ENCODE data around the gene INSRR.

Gene INSRR

GRCh38 chr1:156812293-156812990, 46.5 kb downstream of the INSRR start:
- no peak for DNase-seq

GRCh38 chr1:156811168-156811567, 47.7 kb downstream of the INSRR start:
- Histone ChIP-seq H3K27ac (ENCODE audit: insufficient read depth in 1 of 2, low read depth in 1 of 2, low read length in 2 of 2, poor library complexity in 1 of 2, severe bottlenecking in 2 of 2) (no peak overlapping the region), H3K9me3 (ENCODE audit: control extremely low read depth in 1 of 5, control insufficient read depth in 4 of 5, insufficient read depth in 2 of 5, low read depth in 1 of 5, low read length in 4 of 5) (no peaks in the 10 kb centered on the region), H3K36me3 (ENCODE audit: control insufficient read depth in 4 of 4, insufficient read depth in 4 of 4, low read length in 3 of 4) (peaks cover 0 to 4% (median 1%) of the 10 kb centered on the region in 4 experiments), H3K4me1 (ENCODE audit: control extremely low read depth in 1 of 4, control insufficient read depth in 4 of 4, insufficient read depth in 4 of 4, low read length in 3 of 4) (peaks cover 0 to 26% (median 21%) of the 10 kb centered on the region in 4 experiments), H3K4me3 (ENCODE audit: control insufficient read depth in 1 of 7, extremely low read depth in 1 of 7, insufficient read depth in 4 of 7, low read depth in 2 of 7, low read length in 6 of 7) (no peak overlapping the region), H3K27me3 (replicated peaks in 2 of 5; ENCODE audit: control insufficient read depth in 4 of 5, insufficient read depth in 5 of 5, low read length in 4 of 5) (peaks cover 0 to 4% (median 0%) of the 10 kb centered on the region in 5 experiments)
- ChIA-PET POLR2A (no interaction called here), CTCF (interaction anchor here (1.2 to 3.0 kb wide), 4 partner anchors 15 to 47 kb away, joined by 3 to 11 read pairs (median 4); no protein-coding TSS in a partner anchor)
- WGBS (ENCODE audit: insufficient coverage), result 91% methylated on average over 4 of the region's 4 CpGs
- no peak for DNase-seq

More at GRCh38 chr1:156812293-156812990, 46.5 kb downstream of the INSRR start:
- Histone ChIP-seq H3K27me3 (replicated peaks in 2 of 5; ENCODE audit: control insufficient read depth in 4 of 5, insufficient read depth in 5 of 5, low read length in 4 of 5) (peaks cover 0 to 4% (median 0%) of the 10 kb centered on the region in 5 experiments), H3K36me3 (ENCODE audit: control insufficient read depth in 4 of 4, insufficient read depth in 4 of 4, low read length in 3 of 4) (no peaks in the 10 kb centered on the region), H3K4me3 (ENCODE audit: control insufficient read depth in 1 of 7, extremely low read depth in 1 of 7, insufficient read depth in 4 of 7, low read depth in 2 of 7, low read length in 6 of 7) (no peak overlapping the region), H3K4me1 (ENCODE audit: control extremely low read depth in 1 of 4, control insufficient read depth in 4 of 4, insufficient read depth in 4 of 4, low read length in 3 of 4) (peaks cover 4 to 34% (median 31%) of the 10 kb centered on the region in 4 experiments), H3K27ac (ENCODE audit: insufficient read depth in 1 of 2, low read depth in 1 of 2, low read length in 2 of 2, poor library complexity in 1 of 2, severe bottlenecking in 2 of 2) (no peak overlapping the region), H3K9me3 (ENCODE audit: control extremely low read depth in 1 of 5, control insufficient read depth in 4 of 5, insufficient read depth in 2 of 5, low read depth in 1 of 5, low read length in 4 of 5) (no peaks in the 10 kb centered on the region)
- POLR2A ChIA-PET, result no interaction called here
- 97% methylated on average over 8 of the region's 10 CpGs for WGBS (ENCODE audit: insufficient coverage)
- CTCF ChIA-PET, result interaction anchor here (0.7 to 7.1 kb wide), 13 partner anchors 8 to 113 kb away, joined by 3 to 64 read pairs (median 4); partner anchors contain the start of gene NTRK1

GRCh38 chr1:156809711-156810366, 49.1 kb downstream of the INSRR start:
- H3K36me3 ChIP-seq (ENCODE audit: control insufficient read depth in 4 of 4, insufficient read depth in 4 of 4, low read length in 3 of 4), result peaks cover 0 to 4% (median 1%) of the 10 kb centered on the region in 4 experiments
- H3K4me3 ChIP-seq (ENCODE audit: control insufficient read depth in 1 of 7, extremely low read depth in 1 of 7, insufficient read depth in 4 of 7, low read depth in 2 of 7, low read length in 6 of 7), result no peak overlapping the region
- H3K27ac ChIP-seq (ENCODE audit: insufficient read depth in 1 of 2, low read depth in 1 of 2, low read length in 2 of 2, poor library complexity in 1 of 2, severe bottlenecking in 2 of 2), result no peak overlapping the region
- CTCF ChIA-PET, result interaction anchor here (0.8 to 21.9 kb wide), 6 partner anchors 13 to 121 kb away, joined by 3 to 282 read pairs (median 4); partner anchors contain the start of genes INSRR and NTRK1
- POLR2A ChIA-PET, result no interaction called here
- peaks cover 0 to 4% (median 0%) of the 10 kb centered on the region in 5 experiments for H3K27me3 ChIP-seq (replicated peaks in 2 of 5; ENCODE audit: control insufficient read depth in 4 of 5, insufficient read depth in 5 of 5, low read length in 4 of 5)
- no peak for DNase-seq
- H3K4me1 ChIP-seq (ENCODE audit: control extremely low read depth in 1 of 4, control insufficient read depth in 4 of 4, insufficient read depth in 4 of 4, low read length in 3 of 4), result peaks cover 0 to 21% (median 13%) of the 10 kb centered on the region in 4 experiments
- no peaks in the 10 kb centered on the region for H3K9me3 ChIP-seq (ENCODE audit: control extremely low read depth in 1 of 5, control insufficient read depth in 4 of 5, insufficient read depth in 2 of 5, low read depth in 1 of 5, low read length in 4 of 5)
- 100% methylated on average over 6 of the region's 7 CpGs for WGBS (ENCODE audit: insufficient coverage)

GRCh38 chr1:156809281-156809680, 49.6 kb downstream of the INSRR start:
- CTCF ChIA-PET, result interaction anchor here (1.1 to 21.9 kb wide), 3 partner anchors 18 to 120 kb away, joined by 3 to 282 read pairs (median 4); partner anchors contain the start of genes INSRR and NTRK1
- peaks cover 0 to 4% (median 1%) of the 10 kb centered on the region in 4 experiments for H3K36me3 ChIP-seq (ENCODE audit: control insufficient read depth in 4 of 4, insufficient read depth in 4 of 4, low read length in 3 of 4)

GRCh38 chr1:156808186-156809030, 50.5 kb downstream of the INSRR start:
- CTCF ChIA-PET, result interaction anchor here (0.7 to 21.9 kb wide), 12 partner anchors 9 to 119 kb away, joined by 3 to 282 read pairs (median 4); partner anchors contain the start of genes INSRR, NTRK1 and SH2D2A
- Histone ChIP-seq H3K36me3 (ENCODE audit: control insufficient read depth in 4 of 4, insufficient read depth in 4 of 4, low read length in 3 of 4) (peaks cover 0 to 4% (median 1%) of the 10 kb centered on the region in 4 experiments), H3K4me1 (ENCODE audit: control extremely low read depth in 1 of 4, control insufficient read depth in 4 of 4, insufficient read depth in 4 of 4, low read length in 3 of 4) (peaks cover 0 to 19% (median 10%) of the 10 kb centered on the region in 4 experiments), H3K9me3 (ENCODE audit: control extremely low read depth in 1 of 5, control insufficient read depth in 4 of 5, insufficient read depth in 2 of 5, low read depth in 1 of 5, low read length in 4 of 5) (no peaks in the 10 kb centered on the region), H3K4me3 (ENCODE audit: control insufficient read depth in 1 of 7, extremely low read depth in 1 of 7, insufficient read depth in 4 of 7, low read depth in 2 of 7, low read length in 6 of 7) (no peak overlapping the region), H3K27ac (ENCODE audit: insufficient read depth in 1 of 2, low read depth in 1 of 2, low read length in 2 of 2, poor library complexity in 1 of 2, severe bottlenecking in 2 of 2) (no peak overlapping the region), H3K27me3 (replicated peaks in 2 of 5; ENCODE audit: control insufficient read depth in 4 of 5, insufficient read depth in 5 of 5, low read length in 4 of 5) (peaks cover 0 to 3% (median 0%) of the 10 kb centered on the region in 5 experiments)
- no peak for DNase-seq
- POLR2A ChIA-PET, result interaction anchor here (0.7 kb wide), 1 partner anchor 27 kb away, joined by 3 read pairs; no protein-coding TSS in a partner anchor
- WGBS (ENCODE audit: insufficient coverage), result 95% methylated on average over 15 of the region's 16 CpGs

More at GRCh38 chr1:156809281-156809680, 49.6 kb downstream of the INSRR start:
- Histone ChIP-seq H3K27ac (ENCODE audit: insufficient read depth in 1 of 2, low read depth in 1 of 2, low read length in 2 of 2, poor library complexity in 1 of 2, severe bottlenecking in 2 of 2) (no peak overlapping the region), H3K9me3 (ENCODE audit: control extremely low read depth in 1 of 5, control insufficient read depth in 4 of 5, insufficient read depth in 2 of 5, low read depth in 1 of 5, low read length in 4 of 5) (no peaks in the 10 kb centered on the region), H3K4me3 (ENCODE audit: control insufficient read depth in 1 of 7, extremely low read depth in 1 of 7, insufficient read depth in 4 of 7, low read depth in 2 of 7, low read length in 6 of 7) (no peak overlapping the region), H3K4me1 (ENCODE audit: control extremely low read depth in 1 of 4, control insufficient read depth in 4 of 4, insufficient read depth in 4 of 4, low read length in 3 of 4) (peaks cover 0 to 23% (median 16%) of the 10 kb centered on the region in 4 experiments), H3K27me3 (replicated peaks in 2 of 5; ENCODE audit: control insufficient read depth in 4 of 5, insufficient read depth in 5 of 5, low read length in 4 of 5) (peaks cover 0 to 4% (median 0%) of the 10 kb centered on the region in 5 experiments)
- 96% methylated on average over 7 of the region's 10 CpGs for WGBS (ENCODE audit: insufficient coverage)
- POLR2A ChIA-PET, result no interaction called here
- no peak for DNase-seq

- H3K4me1 ChIP-seq (ENCODE audit: control extremely low read depth in 1 of 4, control insufficient read depth in 4 of 4, insufficient read depth in 4 of 4, low read length in 3 of 4), result peaks cover 0 to 16% (median 9%) of the 10 kb centered on the region in 4 experiments
- H3K27ac ChIP-seq (ENCODE audit: insufficient read depth in 1 of 2, low read depth in 1 of 2, low read length in 2 of 2, poor library complexity in 1 of 2, severe bottlenecking in 2 of 2), result no peak overlapping the region
- CTCF ChIA-PET, result interaction anchor here (0.7 to 21.9 kb wide), 12 partner anchors 8 to 81 kb away, joined by 3 to 282 read pairs (median 4); partner anchors contain the start of genes INSRR, ISG20L2, METTL25B and NTRK1
- WGBS (ENCODE audit: insufficient coverage), result 80% methylated on average over 2 of the region's 2 CpGs
- H3K27me3 ChIP-seq (replicated peaks in 2 of 5; ENCODE audit: control insufficient read depth in 4 of 5, insufficient read depth in 5 of 5, low read length in 4 of 5), result no peaks in the 10 kb centered on the region
- H3K4me3 ChIP-seq (ENCODE audit: control insufficient read depth in 1 of 7, extremely low read depth in 1 of 7, insufficient read depth in 4 of 7, low read depth in 2 of 7, low read length in 6 of 7), result no peak overlapping the region
- no peaks in the 10 kb centered on the region for H3K9me3 ChIP-seq (ENCODE audit: control extremely low read depth in 1 of 5, control insufficient read depth in 4 of 5, insufficient read depth in 2 of 5, low read depth in 1 of 5, low read length in 4 of 5)
- DNase-seq, result peak in 2 of 3 donors; percentile 28 to 33
- POLR2A ChIA-PET, result interaction anchor here (0.7 kb wide), 1 partner anchor 26 kb away, joined by 3 read pairs; no protein-coding TSS in a partner anchor
- peaks cover 0 to 4% (median 1%) of the 10 kb centered on the region in 4 experiments for H3K36me3 ChIP-seq (ENCODE audit: control insufficient read depth in 4 of 4, insufficient read depth in 4 of 4, low read length in 3 of 4)
These were observed 51.3 kb downstream of the INSRR start for GRCh38 chr1:156807627-156808026.
